Keratinocyte (primary cell): ENCODE results near the gene CEMIP2.

Experiments
- EZH2 ChIP-seq: IDR thresholded peaks from one replicate; pipeline ENCODE4 v1.6.1; 2012; ENCODE audit warnings: inconsistent platforms, mild to moderate bottlenecking, low read length, moderate library complexity
- TF ChIP-seq, protein P1 (sequence below), 3 experiments: IDR thresholded peaks in 1 of 3; conservative IDR thresholded peaks in 1 of 3; optimal IDR thresholded peaks in 1 of 3; 2 replicates in 2 of 3; 3 replicates in 1 of 3; pipeline versions ENCODE3 to v1.5.1; 2011; ENCODE audit warnings: low read length in 3 of 3, mild to moderate bottlenecking in 3 of 3, moderate library complexity in 2 of 3, control low read depth in 1 of 3, inconsistent platforms in 1 of 3; ENCODE audit not compliant: insufficient read depth in 2 of 3; ENCODE audit errors: extremely low read depth in 1 of 3

DNA sequence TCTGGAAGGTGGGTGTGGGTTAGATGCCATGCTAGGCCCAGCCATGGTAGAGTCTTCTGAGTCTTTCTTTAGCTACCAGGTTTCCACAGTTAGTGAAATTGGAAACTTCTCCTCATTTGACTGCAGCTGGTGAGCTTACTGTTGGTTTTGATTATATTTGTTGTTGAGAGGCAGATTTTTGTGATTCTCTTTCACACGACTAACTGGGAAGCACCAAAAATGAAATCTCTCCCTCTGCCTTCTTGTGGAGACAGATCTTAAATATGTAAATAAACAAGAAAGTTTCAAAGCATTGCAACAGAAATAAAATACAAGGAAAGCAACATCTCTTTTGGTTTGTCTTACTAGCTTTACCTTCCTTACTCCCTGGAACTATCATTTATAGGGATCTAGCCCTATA is 122.2 kb downstream of the CEMIP2 start:
- TF ChIP-seq, protein P1, sequence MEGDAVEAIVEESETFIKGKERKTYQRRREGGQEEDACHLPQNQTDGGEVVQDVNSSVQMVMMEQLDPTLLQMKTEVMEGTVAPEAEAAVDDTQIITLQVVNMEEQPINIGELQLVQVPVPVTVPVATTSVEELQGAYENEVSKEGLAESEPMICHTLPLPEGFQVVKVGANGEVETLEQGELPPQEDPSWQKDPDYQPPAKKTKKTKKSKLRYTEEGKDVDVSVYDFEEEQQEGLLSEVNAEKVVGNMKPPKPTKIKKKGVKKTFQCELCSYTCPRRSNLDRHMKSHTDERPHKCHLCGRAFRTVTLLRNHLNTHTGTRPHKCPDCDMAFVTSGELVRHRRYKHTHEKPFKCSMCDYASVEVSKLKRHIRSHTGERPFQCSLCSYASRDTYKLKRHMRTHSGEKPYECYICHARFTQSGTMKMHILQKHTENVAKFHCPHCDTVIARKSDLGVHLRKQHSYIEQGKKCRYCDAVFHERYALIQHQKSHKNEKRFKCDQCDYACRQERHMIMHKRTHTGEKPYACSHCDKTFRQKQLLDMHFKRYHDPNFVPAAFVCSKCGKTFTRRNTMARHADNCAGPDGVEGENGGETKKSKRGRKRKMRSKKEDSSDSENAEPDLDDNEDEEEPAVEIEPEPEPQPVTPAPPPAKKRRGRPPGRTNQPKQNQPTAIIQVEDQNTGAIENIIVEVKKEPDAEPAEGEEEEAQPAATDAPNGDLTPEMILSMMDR (optimal IDR thresholded peaks at IDR 0.05 in 1 of 3, IDR thresholded peaks at IDR 0.05 in 1 of 3, conservative IDR thresholded peaks at IDR 0.05 in 1 of 3; ENCODE audit: extremely low read depth in 1 of 3, insufficient read depth in 2 of 3, low read length in 3 of 3): no peak
- no peak for TF ChIP-seq EZH2
